Measurements from ENCODE around the gene ARL4D.
A peak's percentile ranks its signal among the peaks of the same experiment; 100 is the strongest.

The ARL4D gene

DNA sequence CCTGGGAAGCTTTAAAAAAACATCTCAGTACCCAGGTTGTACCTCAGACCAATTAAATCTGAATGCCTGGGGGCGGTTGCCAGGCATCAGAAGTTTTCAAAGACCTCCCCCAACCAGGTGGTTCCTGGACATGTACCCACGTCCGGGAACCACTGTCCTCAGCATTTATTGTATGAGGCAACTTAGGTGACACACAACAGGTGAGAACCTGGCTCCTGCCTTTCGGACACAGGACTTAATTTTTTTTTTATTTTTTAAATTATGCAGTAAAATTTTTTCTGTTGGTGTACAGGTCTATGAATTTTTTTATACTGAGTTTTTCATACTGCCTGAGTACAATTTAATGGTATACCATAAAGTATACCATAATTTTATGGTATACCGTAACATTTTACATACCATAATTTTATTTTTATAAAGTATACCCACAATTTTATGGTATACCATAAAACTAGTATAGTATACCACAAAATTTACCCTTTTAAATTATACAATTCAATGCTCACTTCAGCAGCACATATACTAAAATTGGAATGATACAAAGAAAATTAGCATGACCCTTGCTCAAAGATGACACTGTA is 46.3 kb downstream of the ARL4D start:
- no peak overlapping the region for H3K9ac ChIP-seq
- peak overlapping the region; percentile 68 for H3K27ac ChIP-seq
- H3K4me2 ChIP-seq (ENCODE audit: low read length), result peak overlapping the region; percentile 62
- H3K27me3 ChIP-seq (ENCODE audit: control insufficient read depth, insufficient read depth, low read length), result no peaks in the 10 kb centered on the region
- peaks cover 14% of the 10 kb centered on the region for H3K4me1 ChIP-seq
- H3K36me3 ChIP-seq (ENCODE audit: control insufficient read depth, insufficient read depth, low read length), result no peaks in the 10 kb centered on the region
- H3K4me3 ChIP-seq (ENCODE audit: low read depth, low read length), result peak overlapping the region; percentile 26
- H3K79me2 ChIP-seq, result no peaks in the 10 kb centered on the region
- H2AFZ ChIP-seq, result peak overlapping the region; percentile 63
- TF ChIP-seq, protein P1, sequence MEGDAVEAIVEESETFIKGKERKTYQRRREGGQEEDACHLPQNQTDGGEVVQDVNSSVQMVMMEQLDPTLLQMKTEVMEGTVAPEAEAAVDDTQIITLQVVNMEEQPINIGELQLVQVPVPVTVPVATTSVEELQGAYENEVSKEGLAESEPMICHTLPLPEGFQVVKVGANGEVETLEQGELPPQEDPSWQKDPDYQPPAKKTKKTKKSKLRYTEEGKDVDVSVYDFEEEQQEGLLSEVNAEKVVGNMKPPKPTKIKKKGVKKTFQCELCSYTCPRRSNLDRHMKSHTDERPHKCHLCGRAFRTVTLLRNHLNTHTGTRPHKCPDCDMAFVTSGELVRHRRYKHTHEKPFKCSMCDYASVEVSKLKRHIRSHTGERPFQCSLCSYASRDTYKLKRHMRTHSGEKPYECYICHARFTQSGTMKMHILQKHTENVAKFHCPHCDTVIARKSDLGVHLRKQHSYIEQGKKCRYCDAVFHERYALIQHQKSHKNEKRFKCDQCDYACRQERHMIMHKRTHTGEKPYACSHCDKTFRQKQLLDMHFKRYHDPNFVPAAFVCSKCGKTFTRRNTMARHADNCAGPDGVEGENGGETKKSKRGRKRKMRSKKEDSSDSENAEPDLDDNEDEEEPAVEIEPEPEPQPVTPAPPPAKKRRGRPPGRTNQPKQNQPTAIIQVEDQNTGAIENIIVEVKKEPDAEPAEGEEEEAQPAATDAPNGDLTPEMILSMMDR (IDR thresholded peaks at IDR 0.05), result no peak
- no peaks in the 10 kb centered on the region for H3K9me3 ChIP-seq (ENCODE audit: control insufficient read depth, low read length)

DNA sequence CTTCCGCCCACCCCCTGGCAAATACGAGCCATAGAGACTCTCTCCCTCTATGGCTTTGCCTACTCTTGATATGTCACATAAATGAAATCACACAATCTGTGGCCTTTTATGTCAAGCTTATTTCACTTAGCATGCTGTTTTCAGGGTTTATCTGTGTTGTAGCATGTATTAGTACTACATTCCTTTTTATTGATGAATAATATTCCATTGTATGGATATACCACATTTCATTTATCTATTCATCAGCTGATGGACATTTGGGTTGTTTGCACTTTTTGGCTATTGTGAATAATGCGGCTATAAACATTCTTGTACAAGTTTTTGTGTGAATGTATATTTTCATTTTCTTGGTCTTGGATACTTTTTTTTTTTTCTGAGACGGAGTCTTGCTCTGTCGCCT is 48.0 kb downstream of the ARL4D start:
- no peaks in the 10 kb centered on the region for H3K36me3 ChIP-seq (ENCODE audit: control insufficient read depth, insufficient read depth, low read length)
- no peaks in the 10 kb centered on the region for H3K27me3 ChIP-seq (ENCODE audit: control insufficient read depth, insufficient read depth, low read length)

DNA sequence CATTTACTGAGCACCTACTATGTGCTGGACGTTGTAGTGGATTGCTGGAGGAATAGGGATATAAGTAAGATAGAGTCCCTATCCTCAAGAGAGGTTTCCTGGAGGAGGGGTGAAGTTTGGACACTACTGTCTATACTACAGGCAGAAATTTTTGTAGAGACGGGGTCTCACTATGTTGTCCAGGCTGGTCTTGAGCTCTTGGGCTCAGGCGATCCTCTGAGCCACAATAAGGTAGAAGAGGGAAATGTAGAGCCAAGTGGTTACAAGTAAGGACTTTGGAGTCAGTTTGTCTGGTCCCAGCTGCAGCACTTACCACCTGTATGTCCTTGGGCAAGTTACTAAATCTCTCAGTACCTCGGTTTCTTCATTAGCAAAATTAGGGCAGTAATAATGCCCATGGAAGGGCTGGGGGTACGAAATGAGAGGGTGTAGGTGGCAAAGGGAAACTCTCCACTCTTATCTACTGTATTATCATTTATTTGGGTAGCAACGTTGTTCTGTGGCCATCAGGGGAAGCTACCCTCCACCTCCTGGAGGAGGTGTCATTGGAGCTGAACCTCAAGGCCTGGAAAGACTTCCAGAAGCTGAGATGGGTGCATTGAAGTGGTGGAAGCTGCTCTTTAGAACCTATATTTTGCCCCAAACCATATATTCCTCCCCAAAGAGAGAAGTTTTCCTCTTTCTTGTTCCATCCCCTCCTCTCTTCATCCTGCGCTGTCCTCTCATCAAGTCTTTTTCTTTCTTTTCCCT is 50.1 kb downstream of the ARL4D start:
- Histone ChIP-seq H3K36me3 (ENCODE audit: control insufficient read depth, insufficient read depth, low read length) (no peaks in the 10 kb centered on the region), H3K9ac (no peak overlapping the region), H3K4me1 (peaks cover 8% of the 10 kb centered on the region), H3K4me2 (ENCODE audit: low read length) (no peak overlapping the region), H3K4me3 (ENCODE audit: low read depth, low read length) (no peak overlapping the region), H3K27me3 (ENCODE audit: control insufficient read depth, insufficient read depth, low read length) (no peaks in the 10 kb centered on the region), H3K9me3 (ENCODE audit: control insufficient read depth, low read length) (no peaks in the 10 kb centered on the region), H3K79me2 (no peaks in the 10 kb centered on the region), H3K27ac (no peak overlapping the region), H2AFZ (peak overlapping the region; percentile 8)
- TF ChIP-seq, protein P1 (IDR thresholded peaks at IDR 0.05), result no peak

More for the DNA sequence above, 48.0 kb downstream of the ARL4D start:
- H3K9ac ChIP-seq, result no peak overlapping the region
- H3K4me2 ChIP-seq (ENCODE audit: low read length), result no peak overlapping the region
- no peak overlapping the region for H3K4me3 ChIP-seq (ENCODE audit: low read depth, low read length)
- peaks cover 14% of the 10 kb centered on the region for H3K4me1 ChIP-seq
- TF ChIP-seq, protein P1 (IDR thresholded peaks at IDR 0.05), result no peak
- no peak overlapping the region for H2AFZ ChIP-seq
- H3K79me2 ChIP-seq, result no peaks in the 10 kb centered on the region
- no peak overlapping the region for H3K27ac ChIP-seq
- H3K9me3 ChIP-seq (ENCODE audit: control insufficient read depth, low read length), result no peaks in the 10 kb centered on the region

DNA sequence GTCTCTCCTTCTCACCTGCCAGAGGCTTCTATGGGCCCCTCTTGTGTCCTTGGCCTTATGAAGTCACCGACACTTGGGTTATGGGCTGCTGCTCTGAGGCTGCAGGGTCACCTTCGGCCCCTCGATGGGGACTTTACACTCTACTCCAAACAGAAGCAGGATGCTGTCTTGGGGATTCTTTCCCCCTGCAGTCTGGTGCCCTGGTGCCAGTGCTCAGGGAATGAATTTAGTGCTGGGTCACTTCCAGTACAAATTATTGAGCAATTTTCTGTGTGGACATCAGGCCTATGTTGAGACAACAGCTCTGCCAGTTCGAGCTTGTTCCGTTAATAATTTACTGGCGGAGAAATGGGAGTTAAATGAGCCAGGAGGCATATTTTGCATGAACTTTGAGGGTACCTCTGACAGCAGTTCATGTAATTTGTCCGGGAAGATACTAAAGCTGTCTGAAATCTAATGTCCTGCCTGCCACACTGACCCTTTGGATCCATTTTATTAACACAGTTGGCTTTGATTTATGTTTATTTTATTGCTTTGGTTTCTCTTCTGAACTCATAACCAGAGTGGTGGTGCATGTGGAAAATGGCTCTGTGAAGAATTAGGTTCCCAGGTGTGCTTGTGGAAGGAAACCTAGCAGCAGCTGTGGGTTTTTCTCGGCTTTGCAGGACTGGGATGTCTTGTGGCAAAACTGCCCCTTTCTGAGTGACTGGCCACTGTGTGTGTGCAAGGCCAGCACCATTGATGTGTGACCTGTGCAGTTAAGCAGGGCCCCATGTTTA is 50.9 kb downstream of the ARL4D start:
- Histone ChIP-seq H3K4me1 (peaks cover under 1% of the 10 kb centered on the region), H3K9ac (no peak overlapping the region), H3K36me3 (ENCODE audit: control insufficient read depth, insufficient read depth, low read length) (no peaks in the 10 kb centered on the region), H3K27ac (no peak overlapping the region), H2AFZ (no peak overlapping the region), H3K9me3 (ENCODE audit: control insufficient read depth, low read length) (no peaks in the 10 kb centered on the region), H3K79me2 (no peaks in the 10 kb centered on the region), H3K27me3 (ENCODE audit: control insufficient read depth, insufficient read depth, low read length) (no peaks in the 10 kb centered on the region), H3K4me2 (ENCODE audit: low read length) (no peak overlapping the region), H3K4me3 (ENCODE audit: low read depth, low read length) (no peak overlapping the region)
- TF ChIP-seq, protein P1 (IDR thresholded peaks at IDR 0.05), result no peak

All from parathyroid adenoma (tissue), 2 donors.